Superior temporal gyrus (tissue), 1 donor: ENCODE measurements around the gene ANKDD1B.

Experiments used
- DNase-seq: peaks from one replicate; pipeline ENCODE4 v3.0.0-alpha.2; 2016; ENCODE audit errors: extremely low spot score

ANKDD1B gene

GRCh38 chr5:75706016-75706415, 94.8 kb downstream of the ANKDD1B start:
- DNase-seq: peak; percentile 47

- no peak for DNase-seq
These were observed 95.5 kb downstream of the ANKDD1B start for GRCh38 chr5:75706775-75707174.

GRCh38 chr5:75707911-75708509, 96.8 kb downstream of the ANKDD1B start:
- DNase-seq: no peak

- no peak for DNase-seq
These were observed 99.4 kb downstream of the ANKDD1B start for GRCh38 chr5:75710637-75711036.

- no peak for DNase-seq
These were observed 99.9 kb downstream of the ANKDD1B start for GRCh38 chr5:75711151-75711550.

GRCh38 chr5:75712091-75712490, 100.8 kb downstream of the ANKDD1B start:
- DNase-seq: no peak

GRCh38 chr5:75716715-75717081, 105.4 kb downstream of the ANKDD1B start:
- no peak for DNase-seq

- peak; percentile 97 for DNase-seq
These were observed 106.0 kb downstream of the ANKDD1B start, which contains the start of gene POC5 for GRCh38 chr5:75717082-75717922. TSS of gene POC5 (minus strand) at chr5:75717437. CDS start at chr5:75712937, 4,500 bp downstream.

GRCh38 chr5:75720882-75721281, 109.6 kb downstream of the ANKDD1B start:
- DNase-seq: no peak
